ENCODE data around the gene RNF145.

Gene RNF145

GRCh38 chr5:159198063-159199036 lies 11.0 kb downstream of the RNF145 start:
- DNase-seq (ENCODE audit: low spot score) = peak; percentile 64
- TF ChIP-seq, protein P1, sequence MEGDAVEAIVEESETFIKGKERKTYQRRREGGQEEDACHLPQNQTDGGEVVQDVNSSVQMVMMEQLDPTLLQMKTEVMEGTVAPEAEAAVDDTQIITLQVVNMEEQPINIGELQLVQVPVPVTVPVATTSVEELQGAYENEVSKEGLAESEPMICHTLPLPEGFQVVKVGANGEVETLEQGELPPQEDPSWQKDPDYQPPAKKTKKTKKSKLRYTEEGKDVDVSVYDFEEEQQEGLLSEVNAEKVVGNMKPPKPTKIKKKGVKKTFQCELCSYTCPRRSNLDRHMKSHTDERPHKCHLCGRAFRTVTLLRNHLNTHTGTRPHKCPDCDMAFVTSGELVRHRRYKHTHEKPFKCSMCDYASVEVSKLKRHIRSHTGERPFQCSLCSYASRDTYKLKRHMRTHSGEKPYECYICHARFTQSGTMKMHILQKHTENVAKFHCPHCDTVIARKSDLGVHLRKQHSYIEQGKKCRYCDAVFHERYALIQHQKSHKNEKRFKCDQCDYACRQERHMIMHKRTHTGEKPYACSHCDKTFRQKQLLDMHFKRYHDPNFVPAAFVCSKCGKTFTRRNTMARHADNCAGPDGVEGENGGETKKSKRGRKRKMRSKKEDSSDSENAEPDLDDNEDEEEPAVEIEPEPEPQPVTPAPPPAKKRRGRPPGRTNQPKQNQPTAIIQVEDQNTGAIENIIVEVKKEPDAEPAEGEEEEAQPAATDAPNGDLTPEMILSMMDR (IDR thresholded peaks at IDR 0.05; ENCODE audit: extremely low read depth, insufficient read depth, missing control alignments) = no peak
- in situ Hi-C loops (cut with MboI; ENCODE audit: low pct_unique_long_range_greater_than_20kb, low sequenced_read_pairs, unreplicated experiment) = no loop called here

GRCh38 chr5:159195775-159196174 lies 13.6 kb downstream of the RNF145 start:
- TF ChIP-seq, protein P1 (IDR thresholded peaks at IDR 0.05; ENCODE audit: extremely low read depth, insufficient read depth, missing control alignments) = no peak
- in situ Hi-C loops (cut with MboI; ENCODE audit: low pct_unique_long_range_greater_than_20kb, low sequenced_read_pairs, unreplicated experiment) = no loop called here
- DNase-seq (ENCODE audit: low spot score) = no peak

DNA sequence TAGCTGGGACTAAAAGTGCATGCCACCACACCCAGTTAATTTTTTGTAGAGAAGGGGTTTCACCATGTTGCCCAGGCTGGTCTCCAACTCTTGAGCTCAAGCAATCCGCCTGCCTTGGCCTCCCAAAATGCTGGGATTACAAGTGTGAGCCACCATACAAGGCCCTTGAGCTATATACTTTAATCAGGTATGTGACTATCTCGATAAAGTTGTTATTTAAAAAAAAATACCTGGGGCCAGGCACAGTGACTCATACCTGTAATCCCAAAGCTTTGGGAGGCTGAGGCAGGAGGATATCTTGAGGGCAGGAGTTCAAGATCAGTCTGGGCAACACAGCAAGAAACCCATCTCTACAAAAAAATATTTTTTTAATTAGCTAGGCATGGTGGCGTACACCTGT lies 19.2 kb downstream of the RNF145 start:
- no peak for DNase-seq (ENCODE audit: low spot score)
- TF ChIP-seq, protein P1 (IDR thresholded peaks at IDR 0.05; ENCODE audit: extremely low read depth, insufficient read depth, missing control alignments) = no peak
- in situ Hi-C loops (cut with MboI; ENCODE audit: low pct_unique_long_range_greater_than_20kb, low sequenced_read_pairs, unreplicated experiment) = no loop called here

- no peak for DNase-seq (ENCODE audit: low spot score)
- in situ Hi-C loops (cut with MboI; ENCODE audit: low pct_unique_long_range_greater_than_20kb, low sequenced_read_pairs, unreplicated experiment) = no loop called here
- TF ChIP-seq, protein P1 (IDR thresholded peaks at IDR 0.05; ENCODE audit: extremely low read depth, insufficient read depth, missing control alignments) = no peak
Measured at GRCh38 chr5:159189310-159189709, 20.0 kb downstream of the RNF145 start.

DNA sequence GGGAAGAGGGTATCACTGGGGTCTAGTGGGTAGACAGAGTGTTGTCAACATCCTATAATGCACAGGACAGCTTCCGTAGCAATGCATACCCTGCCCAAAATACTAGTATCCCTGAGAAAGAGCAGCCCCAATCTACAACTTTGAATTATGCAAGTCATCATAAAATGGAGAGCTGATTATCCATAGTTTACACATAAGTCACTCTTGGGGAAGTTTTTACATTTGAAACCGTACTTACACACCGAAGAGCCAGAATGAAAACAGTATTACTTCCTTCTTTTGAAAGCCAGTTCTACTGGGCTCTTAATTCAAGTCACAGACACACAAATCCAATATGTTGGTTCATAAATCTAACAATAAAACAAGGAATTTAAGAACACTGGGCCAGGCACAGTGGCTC lies 21.6 kb downstream of the RNF145 start:
- TF ChIP-seq, protein P1 (IDR thresholded peaks at IDR 0.05; ENCODE audit: extremely low read depth, insufficient read depth, missing control alignments) = no peak
- no peak for DNase-seq (ENCODE audit: low spot score)
- in situ Hi-C loops (cut with MboI; ENCODE audit: low pct_unique_long_range_greater_than_20kb, low sequenced_read_pairs, unreplicated experiment) = no loop called here

- TF ChIP-seq, protein P1 (IDR thresholded peaks at IDR 0.05; ENCODE audit: extremely low read depth, insufficient read depth, missing control alignments) = no peak
- no peak for DNase-seq (ENCODE audit: low spot score)
- in situ Hi-C loops (cut with MboI; ENCODE audit: low pct_unique_long_range_greater_than_20kb, low sequenced_read_pairs, unreplicated experiment) = no loop called here
Measured at GRCh38 chr5:159186319-159186718, 23.0 kb downstream of the RNF145 start.

Measured in GM13977 (cell line).